Peyer's patch (tissue), 4 donors: ENCODE results near the gene CDK2. TPM values are rescaled to one million over a fixed set of nuclear protein-coding genes. Genes with fewer than 3 reads are reported as not detected.
"Not testable (repeated sequence)": the region's sequence is repeated elsewhere in the genome, so short reads cannot be mapped to it uniquely, and the experiment has no call there.

Source experiments
- DNase-seq, 3 donors: peaks; one replicate each; pipeline ENCODE4 v3.0.0-alpha.2; 2017 to 2019
- H3K27ac ChIP-seq, 4 donors: fragments of 200-600 bp; sonication (generic); one replicate each; pipeline ENCODE4 v1.5.1; 2016 to 2019
- H3K27me3 ChIP-seq, 2 donors: fragments of 200-600 bp; sonication (generic); one replicate each; pipeline ENCODE4 v1.5.1; 2019
- H3K36me3 ChIP-seq, 3 donors: fragments of 200-600 bp; sonication (generic); one replicate each; pipeline ENCODE4 v1.5.1; 2016 to 2019
- H3K4me1 ChIP-seq, 4 donors: fragments of 200-600 bp; sonication (generic); one replicate each; pipeline ENCODE4 v1.5.1; 2016 to 2019
- H3K4me3 ChIP-seq, 4 donors: fragments of 200-600 bp; sonication (generic); 1 replicate in 3 of 4; 2 replicates in 1 of 4; pipeline ENCODE4 v1.5.1; 2016 to 2019; ENCODE audit warnings: mild to moderate bottlenecking in 1 of 4
- H3K9me3 ChIP-seq, 4 donors: fragments of 200-600 bp; sonication (generic); one replicate each; pipeline ENCODE4 v1.5.1; 2016 to 2019; ENCODE audit warnings: mild to moderate bottlenecking in 1 of 4
- POLR2A ChIP-seq, 2 donors: fragments of 450-650 bp; IDR thresholded peaks; one replicate each; pipeline ENCODE4 v1.5.1; 2017; ENCODE audit warnings: antibody characterized with exemption in 2 of 2, mild to moderate bottlenecking in 2 of 2, moderate library complexity in 2 of 2
- total RNA-seq, 4 donors: library from RNA; depleted of rRNA; stranded (reverse); fragments of >200 nt; gene quantifications; one replicate each; pipeline ENCODE4 v1.1.0, GENCODE V29; 2016
- TF ChIP-seq, protein P1 (sequence below), 6 experiments: fragments of 450-650 bp in 4 of 6; fragments of 200-600 bp in 2 of 6; sonication (generic) in 1 of 6; IDR thresholded peaks; one replicate each; pipeline ENCODE4 v1.5.1; 2017 to 2019; ENCODE audit warnings: antibody characterized with exemption in 6 of 6, mild to moderate bottlenecking in 3 of 6, moderate library complexity in 1 of 6

CDK2 gene
- total RNA-seq, 4 donors from 2014 or later, result 7.7 to 55.3 (median 13.4) TPM

DNA sequence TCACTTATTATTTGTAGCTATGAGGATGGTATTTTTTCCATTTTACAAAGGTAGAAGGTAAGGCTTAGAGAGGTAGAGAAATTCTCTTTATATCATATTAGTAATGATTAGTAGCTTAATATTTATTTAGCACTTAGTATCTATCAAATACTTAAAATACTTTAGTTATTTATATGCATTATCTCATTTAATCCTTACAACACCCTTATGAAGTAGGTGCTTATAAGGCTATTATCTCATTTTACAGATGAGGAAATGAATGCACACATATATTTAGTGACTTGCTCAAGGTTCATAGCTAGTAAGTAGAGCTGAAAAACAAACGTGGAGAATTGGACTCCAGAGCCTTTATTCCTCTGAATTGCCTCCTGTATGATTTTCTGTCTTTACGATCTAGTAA is 18.2 kb downstream of the CDK2 start:
- Histone ChIP-seq H3K27ac (no peak overlapping the region), H3K4me3 (no peak overlapping the region)
- TF ChIP-seq POLR2A (IDR thresholded peaks at IDR 0.05), result no peak

GRCh38 chr12:55985341-55985740 is 18.7 kb downstream of the CDK2 start:
- no peaks in the 10 kb centered on the region for H3K27me3 ChIP-seq
- H3K36me3 ChIP-seq, result peaks cover 0 to 87% (median 0%) of the 10 kb centered on the region in 3 donors

More for the DNA sequence above, 18.2 kb downstream of the CDK2 start:
- H3K9me3 ChIP-seq, result no peaks in the 10 kb centered on the region
- peaks cover 0 to 85% (median 0%) of the 10 kb centered on the region in 3 donors for H3K36me3 ChIP-seq
- H3K27me3 ChIP-seq, result no peaks in the 10 kb centered on the region
- H3K4me1 ChIP-seq, result no peaks in the 10 kb centered on the region
- no peak for DNase-seq

GRCh38 chr12:55985976-55986375 is 19.3 kb downstream of the CDK2 start:
- not testable (repeated sequence) for H3K27me3 ChIP-seq, H3K9me3 ChIP-seq, H3K4me1 ChIP-seq, DNase-seq, H3K4me3 ChIP-seq, H3K27ac ChIP-seq
- H3K36me3 ChIP-seq, result peaks cover 0 to 87% (median 0%) of the 10 kb centered on the region in 3 donors

More at GRCh38 chr12:55985341-55985740, 18.7 kb downstream of the CDK2 start:
- no peak for DNase-seq
- TF ChIP-seq, protein P1, sequence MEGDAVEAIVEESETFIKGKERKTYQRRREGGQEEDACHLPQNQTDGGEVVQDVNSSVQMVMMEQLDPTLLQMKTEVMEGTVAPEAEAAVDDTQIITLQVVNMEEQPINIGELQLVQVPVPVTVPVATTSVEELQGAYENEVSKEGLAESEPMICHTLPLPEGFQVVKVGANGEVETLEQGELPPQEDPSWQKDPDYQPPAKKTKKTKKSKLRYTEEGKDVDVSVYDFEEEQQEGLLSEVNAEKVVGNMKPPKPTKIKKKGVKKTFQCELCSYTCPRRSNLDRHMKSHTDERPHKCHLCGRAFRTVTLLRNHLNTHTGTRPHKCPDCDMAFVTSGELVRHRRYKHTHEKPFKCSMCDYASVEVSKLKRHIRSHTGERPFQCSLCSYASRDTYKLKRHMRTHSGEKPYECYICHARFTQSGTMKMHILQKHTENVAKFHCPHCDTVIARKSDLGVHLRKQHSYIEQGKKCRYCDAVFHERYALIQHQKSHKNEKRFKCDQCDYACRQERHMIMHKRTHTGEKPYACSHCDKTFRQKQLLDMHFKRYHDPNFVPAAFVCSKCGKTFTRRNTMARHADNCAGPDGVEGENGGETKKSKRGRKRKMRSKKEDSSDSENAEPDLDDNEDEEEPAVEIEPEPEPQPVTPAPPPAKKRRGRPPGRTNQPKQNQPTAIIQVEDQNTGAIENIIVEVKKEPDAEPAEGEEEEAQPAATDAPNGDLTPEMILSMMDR (IDR thresholded peaks at IDR 0.05), result no peak
- no peak for TF ChIP-seq POLR2A (IDR thresholded peaks at IDR 0.05)
- no peaks in the 10 kb centered on the region for H3K4me1 ChIP-seq
- no peaks in the 10 kb centered on the region for H3K9me3 ChIP-seq
- H3K27ac ChIP-seq, result no peak overlapping the region
- H3K4me3 ChIP-seq, result no peak overlapping the region

DNA sequence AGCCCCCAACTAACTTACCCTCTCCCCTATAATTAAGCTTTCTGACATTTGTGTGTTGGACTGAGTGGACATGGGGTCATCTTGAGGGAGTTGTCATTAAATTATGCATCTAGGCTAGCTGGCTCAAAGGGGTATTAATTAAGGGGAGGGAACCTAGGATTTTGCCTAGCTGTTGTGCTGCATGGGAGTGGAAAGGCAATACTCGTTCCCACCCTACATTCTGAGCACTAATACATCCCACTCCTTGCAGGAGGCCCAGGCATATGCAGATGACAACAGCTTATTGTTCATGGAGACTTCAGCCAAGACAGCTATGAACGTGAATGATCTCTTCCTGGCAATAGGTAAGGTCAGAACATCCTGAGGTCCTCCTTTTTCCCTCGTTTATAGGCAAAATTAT is 24.5 kb downstream of the CDK2 start:
- Histone ChIP-seq H3K36me3 (peaks cover 0 to 79% (median 0%) of the 10 kb centered on the region in 3 donors), H3K4me3 (no peak overlapping the region), H3K27ac (no peak overlapping the region), H3K9me3 (no peaks in the 10 kb centered on the region), H3K27me3 (no peaks in the 10 kb centered on the region), H3K4me1 (peaks cover 0 to 5% (median 0%) of the 10 kb centered on the region in 4 donors)
- no peak for TF ChIP-seq POLR2A (IDR thresholded peaks at IDR 0.05)
- no peak for DNase-seq

GRCh38 chr12:55993230-55993853 is 26.7 kb downstream of the CDK2 start:
- Histone ChIP-seq H3K4me3 (no peak overlapping the region), H3K27me3 (no peaks in the 10 kb centered on the region), H3K27ac (peak overlapping the region in 1 of 4 donors; percentile 16), H3K36me3 (peaks cover 0 to 58% (median 0%) of the 10 kb centered on the region in 3 donors), H3K4me1 (peaks cover 0 to 13% (median 0%) of the 10 kb centered on the region in 4 donors), H3K9me3 (no peaks in the 10 kb centered on the region)
- no peak for DNase-seq
- TF ChIP-seq, protein P1 (IDR thresholded peaks at IDR 0.05), result no peak
- TF ChIP-seq POLR2A (IDR thresholded peaks at IDR 0.05), result no peak

DNA sequence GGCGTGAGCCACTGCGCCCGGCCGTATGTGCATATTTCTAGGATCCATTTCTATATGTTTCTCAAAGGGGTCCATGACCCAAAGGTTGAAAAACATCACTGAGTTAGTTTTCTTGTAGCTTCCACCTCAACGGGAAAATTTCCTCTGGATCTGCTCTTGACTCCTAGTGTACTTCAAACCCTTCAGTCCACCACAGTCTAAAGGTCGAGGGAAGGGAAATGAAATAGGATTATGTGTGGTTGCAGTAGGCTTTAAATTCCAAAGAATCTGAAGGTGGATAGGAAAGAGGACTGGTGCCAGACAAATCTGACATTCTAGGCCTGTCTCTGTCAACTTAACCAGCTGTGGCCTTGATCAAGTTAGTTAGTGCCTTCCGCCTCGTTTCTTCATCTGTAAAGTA is 28.7 kb downstream of the CDK2 start:
- H3K27me3 ChIP-seq, result no peaks in the 10 kb centered on the region
- peaks cover 0 to 37% (median 0%) of the 10 kb centered on the region in 3 donors for H3K36me3 ChIP-seq
- no peak overlapping the region for H3K4me3 ChIP-seq
- TF ChIP-seq POLR2A (IDR thresholded peaks at IDR 0.05), result no peak
- TF ChIP-seq, protein P1 (IDR thresholded peaks at IDR 0.05), result no peak
- DNase-seq, result no peak
- no peaks in the 10 kb centered on the region for H3K9me3 ChIP-seq
- peak overlapping the region in 1 of 4 donors; percentile 75 for H3K27ac ChIP-seq
- peaks cover 0 to 25% (median 0%) of the 10 kb centered on the region in 4 donors for H3K4me1 ChIP-seq

DNA sequence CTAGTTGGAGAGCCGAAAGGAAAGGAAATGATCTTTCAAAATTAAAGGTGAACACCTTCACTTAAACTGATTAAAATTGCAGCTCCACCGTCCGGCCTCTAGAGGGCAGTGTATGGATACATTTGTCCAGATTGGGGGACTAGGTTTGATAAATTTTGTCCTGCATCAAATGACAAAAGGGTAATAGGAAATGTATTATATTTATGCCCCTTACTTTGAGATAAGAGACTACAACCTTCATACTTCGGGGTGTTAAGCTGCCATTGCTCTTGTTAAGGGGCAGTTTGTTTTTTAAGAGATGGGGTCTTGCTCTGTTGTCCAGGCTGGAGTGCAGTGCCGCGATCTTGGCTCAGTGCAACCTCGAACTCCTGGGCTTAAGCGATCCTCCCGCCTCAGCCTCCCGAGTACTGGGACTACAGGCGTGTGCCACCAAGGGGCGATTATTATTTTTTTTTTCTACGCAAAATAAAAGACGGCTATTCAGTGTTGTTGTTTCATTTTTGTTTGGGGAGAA is 29.6 kb downstream of the CDK2 start:
- Histone ChIP-seq H3K27me3 (no peaks in the 10 kb centered on the region), H3K9me3 (no peaks in the 10 kb centered on the region), H3K4me3 (peak overlapping the region; percentile 26 to 75 (median 58)), H3K4me1 (peaks cover 0 to 31% (median 0%) of the 10 kb centered on the region in 4 donors), H3K27ac (peak overlapping the region; percentile 55 to 84 (median 72)), H3K36me3 (peaks cover 0 to 29% (median 0%) of the 10 kb centered on the region in 3 donors)
- DNase-seq, result peak in 2 of 3 donors; percentile 60 to 82
- TF ChIP-seq, protein P1 (IDR thresholded peaks at IDR 0.05), result peak; percentile 81 to 95 (median 92)
- TF ChIP-seq POLR2A (IDR thresholded peaks at IDR 0.05), result no peak
